Measurements from ENCODE around the gene SLC6A11.

The SLC6A11 gene

GRCh38 chr3:10910367-10910766, 94.3 kb downstream of the SLC6A11 start:
- FAIRE-seq = no peak

GRCh38 chr3:10911350-10912002, 95.4 kb downstream of the SLC6A11 start:
- DNase-seq (ENCODE audit: insufficient read length, low spot score) (no peak), FAIRE-seq (no peak)
- no peak for TF ChIP-seq CTCF (IDR thresholded peaks at IDR 0.05; ENCODE audit: insufficient read depth, missing control alignments)

More at GRCh38 chr3:10910367-10910766, 94.3 kb downstream of the SLC6A11 start:
- no peak for TF ChIP-seq CTCF (IDR thresholded peaks at IDR 0.05; ENCODE audit: insufficient read depth, missing control alignments)
- DNase-seq (ENCODE audit: insufficient read length, low spot score) = no peak

GRCh38 chr3:10912786-10913185, 96.8 kb downstream of the SLC6A11 start:
- no peak for FAIRE-seq
- no peak for DNase-seq (ENCODE audit: insufficient read length, low spot score)
- TF ChIP-seq CTCF (IDR thresholded peaks at IDR 0.05; ENCODE audit: insufficient read depth, missing control alignments) = no peak

- DNase-seq (ENCODE audit: insufficient read length, low spot score) (no peak), FAIRE-seq (no peak)
- no peak for TF ChIP-seq CTCF (IDR thresholded peaks at IDR 0.05; ENCODE audit: insufficient read depth, missing control alignments)
These were observed 99.3 kb downstream of the SLC6A11 start for GRCh38 chr3:10915376-10915775.

GRCh38 chr3:10917176-10917575, 101.1 kb downstream of the SLC6A11 start:
- no peak for TF ChIP-seq CTCF (IDR thresholded peaks at IDR 0.05; ENCODE audit: insufficient read depth, missing control alignments)
- DNase-seq (ENCODE audit: insufficient read length, low spot score) (no peak), FAIRE-seq (no peak)

- no peak for TF ChIP-seq CTCF (IDR thresholded peaks at IDR 0.05; ENCODE audit: insufficient read depth, missing control alignments)
- DNase-seq (ENCODE audit: insufficient read length, low spot score) = no peak
- no peak for FAIRE-seq
These were observed 102.0 kb downstream of the SLC6A11 start for GRCh38 chr3:10918011-10918410.

GRCh38 chr3:10919636-10920035, 103.6 kb downstream of the SLC6A11 start:
- no peak for TF ChIP-seq CTCF (IDR thresholded peaks at IDR 0.05; ENCODE audit: insufficient read depth, missing control alignments)
- FAIRE-seq = no peak

More at GRCh38 chr3:10919636-10920035, 103.6 kb downstream of the SLC6A11 start:
- DNase-seq (ENCODE audit: insufficient read length, low spot score) = no peak

All from D721Med (cell line).